Activated CD4-positive, alpha-beta memory T cell treated with anti-CD3 and anti-CD28 coated beads for 36 hours (primary cell): Measurements from ENCODE around the gene ABCC6. TPM values are rescaled to one million over a fixed set of nuclear protein-coding genes. Genes with fewer than 3 reads are reported as not detected.
"Not testable (repeated sequence)": the region's sequence is repeated elsewhere in the genome, so short reads cannot be mapped to it uniquely, and the experiment has no call there.

ENCODE experiments used
- CTCF ChIA-PET: fragments of 350-600 bp; sonication (Branson Sonifier 250); formaldehyde crosslinking; loops from one replicate; lab custom pipeline; 2021; ENCODE audit warnings: antibody characterized with exemption, inconsistent platforms; lab: Charles Lee
- POLR2A ChIA-PET: fragments of 350-600 bp; sonication (Branson Sonifier 250); formaldehyde crosslinking; loops from one replicate; lab custom pipeline; 2021; ENCODE audit warnings: antibody characterized with exemption; lab: Charles Lee
- DNase-seq: peaks from one replicate; pipeline ENCODE4 v3.0.0-alpha.2; 2020
- H3K27ac Mint-ChIP-seq: one replicate; pipeline ENCODE4 v1.8.0; 2021; ENCODE audit warnings: mixed read lengths
- H3K27me3 Mint-ChIP-seq: one replicate; pipeline ENCODE4 v1.8.0; 2021; ENCODE audit warnings: mixed read lengths
- H3K36me3 Mint-ChIP-seq: one replicate; pipeline ENCODE4 v1.8.0; 2021; ENCODE audit warnings: mixed read lengths
- H3K4me1 Mint-ChIP-seq: one replicate; pipeline ENCODE4 v1.8.0; 2021; ENCODE audit warnings: low read depth, mixed read lengths
- H3K4me3 Mint-ChIP-seq: one replicate; pipeline ENCODE4 v1.8.0; 2021; ENCODE audit warnings: mild to moderate bottlenecking, mixed read lengths
- H3K9me3 Mint-ChIP-seq: one replicate; pipeline ENCODE4 v1.8.0; 2021; ENCODE audit warnings: mixed read lengths
- intact Hi-C: fragments of 100-400 bp; cut with micrococcal nuclease; formaldehyde crosslinking; loops from one replicate; pipeline ENCODE4 v1.15.1; 2023
- total RNA-seq, 2 experiments: library from RNA; stranded (reverse); gene quantifications; one replicate each; pipeline ENCODE4 v1.2.3, GENCODE V29; 2021

ABCC6 gene
- total RNA-seq, 2 experiments from 2014 or later = not detected

DNA sequence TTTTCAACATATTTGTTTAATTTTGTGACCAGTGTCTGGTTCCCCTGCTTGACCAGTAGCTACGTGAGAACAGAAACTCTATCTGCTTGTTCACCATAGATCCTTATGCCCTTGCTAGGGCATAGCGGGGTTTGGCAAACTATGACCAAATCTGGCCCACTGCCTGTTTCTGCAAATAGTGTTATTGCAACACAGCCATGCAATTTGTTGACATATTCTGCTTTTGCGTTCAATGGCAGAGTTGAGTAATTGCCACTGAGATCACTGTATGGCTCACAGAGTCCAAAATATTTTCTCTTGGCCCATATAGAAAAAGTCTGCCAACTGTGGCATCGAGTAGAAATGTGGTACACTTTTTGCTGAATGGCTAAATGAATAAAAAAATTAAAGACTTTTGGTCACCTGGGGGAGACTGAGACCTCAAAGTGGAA is 9.4 kb downstream of the ABCC6 start:
- H3K27ac Mint-ChIP-seq, intact Hi-C loops, H3K27me3 Mint-ChIP-seq, H3K9me3 Mint-ChIP-seq, H3K4me3 Mint-ChIP-seq, H3K4me1 Mint-ChIP-seq, CTCF ChIA-PET, POLR2A ChIA-PET, DNase-seq, H3K36me3 Mint-ChIP-seq: not testable (repeated sequence)

DNA sequence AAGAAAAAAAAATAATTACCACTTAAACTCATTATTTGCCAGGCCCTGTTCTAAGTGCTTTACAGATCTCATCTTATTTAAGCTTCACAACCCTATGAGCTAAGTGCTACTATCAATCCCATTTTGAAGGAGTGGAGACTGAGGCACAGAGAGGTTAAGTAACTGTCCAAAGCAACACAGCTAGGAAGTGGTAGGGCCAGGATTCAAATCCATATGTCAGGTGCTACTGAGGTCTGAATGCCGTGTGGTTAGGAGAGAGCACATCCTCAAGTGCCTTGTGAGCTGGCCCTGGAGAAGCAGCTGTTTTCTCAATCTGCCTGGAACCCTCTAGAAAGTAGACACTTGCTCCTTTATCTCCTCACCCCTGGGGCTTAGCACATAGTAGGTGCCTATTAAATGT is 11.9 kb downstream of the ABCC6 start:
- H3K4me3 Mint-ChIP-seq, H3K27me3 Mint-ChIP-seq, H3K9me3 Mint-ChIP-seq, DNase-seq, H3K27ac Mint-ChIP-seq, CTCF ChIA-PET, intact Hi-C loops, POLR2A ChIA-PET, H3K36me3 Mint-ChIP-seq, H3K4me1 Mint-ChIP-seq: not testable (repeated sequence)

DNA sequence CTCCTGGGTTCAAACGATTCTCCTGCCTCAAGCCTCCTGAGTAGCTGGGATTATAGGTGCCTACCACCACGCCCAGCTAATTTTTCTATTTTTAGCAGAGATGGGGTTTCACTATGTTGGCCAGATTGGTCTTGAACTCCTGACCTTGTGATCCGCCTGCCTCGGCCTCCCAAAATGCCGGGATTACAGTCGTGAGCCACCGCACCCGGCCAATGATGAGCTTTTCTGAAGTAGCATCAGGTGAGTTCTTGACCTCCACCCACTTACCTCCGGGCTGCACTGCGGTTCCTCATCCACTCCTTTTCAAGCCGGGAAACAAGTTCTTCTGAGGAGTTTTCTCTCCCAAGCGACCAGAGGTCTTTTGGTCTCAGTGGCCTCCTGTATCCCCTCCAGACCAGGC is 14.8 kb downstream of the ABCC6 start:
- POLR2A ChIA-PET, DNase-seq, H3K4me1 Mint-ChIP-seq, H3K4me3 Mint-ChIP-seq, H3K9me3 Mint-ChIP-seq, intact Hi-C loops, H3K27me3 Mint-ChIP-seq, H3K36me3 Mint-ChIP-seq, CTCF ChIA-PET, H3K27ac Mint-ChIP-seq: not testable (repeated sequence)

DNA sequence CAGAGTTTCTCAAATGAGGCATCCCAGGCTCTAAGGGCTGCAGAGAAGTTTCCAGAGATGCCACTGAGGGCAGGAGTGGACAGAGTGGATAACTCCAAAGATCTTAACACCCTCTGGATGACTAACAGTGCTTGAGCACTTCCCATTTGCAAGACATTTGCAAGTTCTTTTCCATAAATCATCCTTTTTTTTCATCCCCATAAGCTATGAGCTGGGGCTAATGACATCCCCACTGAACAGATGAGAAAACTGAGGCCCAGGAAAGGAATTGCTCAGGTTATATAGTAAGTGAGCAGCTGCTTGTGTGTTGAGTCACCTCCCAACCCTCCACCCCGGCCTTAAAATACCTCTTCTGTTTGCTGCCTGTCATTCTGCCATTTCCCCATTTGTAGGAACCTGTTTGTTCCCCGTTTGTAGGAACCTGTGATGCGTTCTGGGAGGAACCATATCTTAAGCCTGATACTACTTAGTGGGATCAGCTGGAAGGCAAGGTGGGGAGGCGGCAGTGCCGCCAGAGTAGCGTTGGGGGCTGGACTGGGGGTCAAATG is 15.4 kb downstream of the ABCC6 start:
- CTCF ChIA-PET, POLR2A ChIA-PET, intact Hi-C loops, H3K27ac Mint-ChIP-seq, H3K27me3 Mint-ChIP-seq, H3K4me3 Mint-ChIP-seq, H3K9me3 Mint-ChIP-seq, H3K4me1 Mint-ChIP-seq, H3K36me3 Mint-ChIP-seq, DNase-seq: not testable (repeated sequence)

DNA sequence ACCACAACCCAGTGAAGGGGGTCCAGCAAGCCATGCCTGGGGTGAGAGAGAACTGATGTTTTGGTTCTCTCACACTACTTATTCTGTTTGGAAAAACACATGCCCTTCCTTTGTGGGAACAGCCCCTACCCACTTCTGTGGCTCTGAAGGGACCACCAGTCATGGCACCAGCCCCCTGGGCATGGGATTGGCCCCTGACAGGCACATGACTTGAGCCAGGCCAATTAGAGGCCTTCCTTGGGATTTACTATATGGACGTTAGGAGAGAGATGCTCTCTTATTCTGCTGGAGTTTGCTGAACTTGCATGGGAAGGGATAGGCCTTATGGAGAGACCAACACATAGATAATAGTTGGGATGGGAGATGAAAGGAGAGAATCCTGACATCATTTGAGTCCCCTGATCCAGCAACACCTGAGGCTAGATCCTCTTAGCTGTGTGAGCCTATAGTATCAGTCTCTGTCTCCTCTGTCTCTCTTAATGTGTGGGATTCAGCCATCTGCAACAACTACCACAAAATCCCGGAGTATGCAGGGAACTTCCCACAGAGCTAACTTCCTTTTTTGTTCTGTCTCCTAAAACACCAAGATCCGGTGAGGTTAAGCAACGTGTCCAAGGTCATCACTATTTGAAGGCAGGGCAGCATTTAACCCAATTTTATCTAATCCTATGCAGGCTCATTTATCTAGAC is 16.1 kb downstream of the ABCC6 start:
- CTCF ChIA-PET, H3K4me3 Mint-ChIP-seq, H3K9me3 Mint-ChIP-seq, POLR2A ChIA-PET, H3K27me3 Mint-ChIP-seq, H3K27ac Mint-ChIP-seq, H3K36me3 Mint-ChIP-seq, intact Hi-C loops, H3K4me1 Mint-ChIP-seq, DNase-seq: not testable (repeated sequence)

DNA sequence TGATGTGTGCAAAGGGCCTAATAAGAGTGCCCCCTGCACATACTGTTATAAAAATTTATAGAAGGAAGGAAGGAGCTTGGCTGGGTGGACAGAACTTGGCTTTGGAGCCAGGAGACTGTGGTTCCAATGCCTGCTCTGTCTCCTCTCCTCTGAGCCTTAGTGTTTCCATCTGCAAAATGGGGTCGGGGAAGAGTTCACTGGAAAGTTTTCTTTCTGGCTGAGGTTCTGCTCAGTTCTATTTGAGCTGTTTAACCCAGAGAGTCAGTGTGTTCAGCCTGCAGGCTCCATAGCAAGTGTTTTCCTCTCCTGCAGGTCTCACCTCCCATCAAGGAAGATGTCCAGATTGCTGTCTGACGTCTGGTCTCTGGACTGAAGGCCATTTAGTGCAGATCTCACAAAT is 17.4 kb downstream of the ABCC6 start:
- H3K27ac Mint-ChIP-seq, DNase-seq, CTCF ChIA-PET, H3K4me1 Mint-ChIP-seq, H3K36me3 Mint-ChIP-seq, POLR2A ChIA-PET, intact Hi-C loops, H3K27me3 Mint-ChIP-seq, H3K9me3 Mint-ChIP-seq, H3K4me3 Mint-ChIP-seq: not testable (repeated sequence)

DNA sequence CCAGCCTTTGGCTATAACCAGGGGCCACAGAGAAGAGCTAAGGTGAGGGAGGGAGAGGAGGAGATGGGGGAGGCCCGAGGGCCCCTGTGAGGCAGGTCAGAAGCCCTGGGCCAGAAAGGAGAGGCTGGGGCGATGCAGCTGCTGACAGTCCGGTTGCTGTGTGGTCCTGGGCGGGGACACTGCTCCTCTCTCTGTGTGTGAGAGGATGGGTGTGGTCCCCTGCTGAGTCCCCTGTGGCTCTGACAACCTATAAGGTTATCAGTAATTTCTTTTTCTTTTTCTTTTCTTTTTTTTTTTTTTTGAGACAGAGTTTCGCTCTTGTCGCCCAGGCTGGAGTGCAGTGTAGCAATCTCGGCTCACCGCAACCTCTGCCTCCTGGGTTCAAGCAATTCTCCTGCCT is 18.7 kb downstream of the ABCC6 start:
- H3K9me3 Mint-ChIP-seq, DNase-seq, H3K4me1 Mint-ChIP-seq, H3K36me3 Mint-ChIP-seq, H3K4me3 Mint-ChIP-seq, H3K27me3 Mint-ChIP-seq, POLR2A ChIA-PET, CTCF ChIA-PET, intact Hi-C loops, H3K27ac Mint-ChIP-seq: not testable (repeated sequence)

DNA sequence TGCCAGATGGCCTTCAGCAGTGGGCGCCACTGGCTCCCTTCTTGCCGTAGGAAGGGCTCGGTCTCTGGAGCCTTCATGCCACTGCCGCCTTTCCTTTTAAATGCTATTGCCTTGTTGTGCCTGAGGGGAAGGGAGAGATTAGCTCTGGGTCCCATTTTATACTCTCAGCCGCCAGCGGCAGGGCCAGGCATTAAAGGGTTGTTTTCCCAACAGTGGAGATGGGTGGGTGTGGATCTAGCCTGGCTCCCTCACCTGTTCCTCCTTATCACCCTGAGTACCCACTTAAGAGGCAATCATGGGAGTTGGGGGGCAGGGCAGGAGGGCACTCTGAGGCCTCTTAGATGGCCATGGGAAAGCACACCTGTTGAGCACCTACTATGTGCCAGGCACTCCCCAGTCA is 19.8 kb downstream of the ABCC6 start:
- H3K4me1 Mint-ChIP-seq = not testable (repeated sequence)

DNA sequence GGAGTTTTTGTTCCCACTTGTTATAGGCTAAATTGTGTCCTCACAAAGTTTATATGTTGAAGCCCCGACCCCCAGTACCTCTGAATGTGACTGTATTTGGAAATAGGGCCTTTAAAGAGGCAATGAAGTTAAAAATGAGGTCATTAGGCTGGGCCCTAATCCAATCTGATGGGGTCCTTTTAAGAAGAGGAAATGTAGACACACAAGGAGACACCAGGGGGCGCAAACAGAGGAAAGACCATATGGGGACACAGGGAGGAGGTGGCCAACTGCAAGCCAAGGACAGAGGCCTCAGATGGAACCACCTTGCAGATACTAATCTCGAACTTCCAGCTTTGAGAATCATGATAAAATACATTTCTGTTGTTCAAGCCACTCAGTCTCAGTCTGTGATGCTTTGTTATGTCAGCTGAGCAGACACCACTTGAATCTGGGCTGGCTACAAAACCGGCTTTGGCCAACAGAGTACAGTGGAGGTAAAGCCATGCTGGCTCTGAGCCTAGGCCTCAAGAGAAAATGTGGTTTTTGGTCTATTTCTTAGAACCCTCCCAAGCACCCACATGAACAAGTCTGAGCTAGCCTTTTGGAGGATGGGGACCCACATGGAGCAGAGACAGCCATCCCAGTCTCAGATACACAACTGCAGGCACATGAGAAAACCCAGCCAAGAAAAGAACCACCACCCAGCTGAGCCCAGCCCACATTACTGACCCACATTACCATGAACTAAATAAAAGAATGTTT is 20.7 kb downstream of the ABCC6 start:
- intact Hi-C loops, H3K4me1 Mint-ChIP-seq, H3K9me3 Mint-ChIP-seq, H3K36me3 Mint-ChIP-seq, CTCF ChIA-PET, POLR2A ChIA-PET, H3K27ac Mint-ChIP-seq, H3K4me3 Mint-ChIP-seq, H3K27me3 Mint-ChIP-seq: not testable (repeated sequence)
- DNase-seq = peak; percentile 65

More for the DNA sequence above, 19.8 kb downstream of the ABCC6 start:
- H3K27me3 Mint-ChIP-seq, DNase-seq, H3K9me3 Mint-ChIP-seq, POLR2A ChIA-PET, CTCF ChIA-PET, H3K27ac Mint-ChIP-seq, H3K36me3 Mint-ChIP-seq, H3K4me3 Mint-ChIP-seq, intact Hi-C loops: not testable (repeated sequence)

DNA sequence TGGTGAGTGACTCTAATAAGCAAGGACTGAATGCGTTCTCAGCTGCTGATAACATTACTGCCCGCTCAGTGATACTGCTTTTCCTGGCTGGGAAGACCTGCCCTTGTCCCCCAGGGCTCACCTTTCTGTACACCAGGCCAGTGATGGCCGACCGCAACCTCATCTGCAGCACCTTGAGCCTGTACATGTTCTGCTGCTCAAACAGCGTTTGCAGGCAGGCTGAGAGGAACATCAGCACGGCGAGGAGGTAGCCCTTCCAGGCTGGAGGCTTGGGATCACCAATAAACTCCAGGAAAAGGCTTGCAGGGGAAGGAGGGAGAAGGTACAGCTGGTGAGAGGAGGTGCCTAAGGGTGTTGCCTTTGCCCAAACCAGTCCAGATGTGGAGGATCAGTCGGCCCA is 21.4 kb downstream of the ABCC6 start:
- DNase-seq, POLR2A ChIA-PET, intact Hi-C loops, H3K27me3 Mint-ChIP-seq, H3K27ac Mint-ChIP-seq, CTCF ChIA-PET, H3K36me3 Mint-ChIP-seq, H3K4me3 Mint-ChIP-seq, H3K9me3 Mint-ChIP-seq, H3K4me1 Mint-ChIP-seq: not testable (repeated sequence)

DNA sequence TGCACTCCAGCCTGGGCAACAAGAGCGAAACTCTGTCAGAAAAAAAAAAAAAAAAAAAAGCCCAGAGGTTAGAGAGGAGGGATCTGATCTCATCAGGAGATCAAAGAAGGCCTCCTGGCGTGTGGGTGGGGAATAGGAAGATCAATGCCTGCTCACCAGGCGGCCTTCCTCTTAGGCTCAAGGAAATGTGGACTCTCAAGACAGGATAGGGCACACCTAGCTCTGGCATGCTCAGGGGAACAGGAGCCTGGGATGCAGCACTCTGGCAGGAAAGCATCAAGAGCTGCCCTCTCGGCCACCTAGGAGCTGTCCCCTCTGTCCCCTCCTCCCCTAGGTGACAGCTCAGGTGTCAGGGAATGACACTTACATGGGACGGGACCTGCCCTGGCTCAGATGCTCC is 22.9 kb downstream of the ABCC6 start:
- H3K27me3 Mint-ChIP-seq, H3K9me3 Mint-ChIP-seq, CTCF ChIA-PET, H3K4me1 Mint-ChIP-seq, POLR2A ChIA-PET, H3K27ac Mint-ChIP-seq, H3K36me3 Mint-ChIP-seq, DNase-seq, intact Hi-C loops, H3K4me3 Mint-ChIP-seq: not testable (repeated sequence)

DNA sequence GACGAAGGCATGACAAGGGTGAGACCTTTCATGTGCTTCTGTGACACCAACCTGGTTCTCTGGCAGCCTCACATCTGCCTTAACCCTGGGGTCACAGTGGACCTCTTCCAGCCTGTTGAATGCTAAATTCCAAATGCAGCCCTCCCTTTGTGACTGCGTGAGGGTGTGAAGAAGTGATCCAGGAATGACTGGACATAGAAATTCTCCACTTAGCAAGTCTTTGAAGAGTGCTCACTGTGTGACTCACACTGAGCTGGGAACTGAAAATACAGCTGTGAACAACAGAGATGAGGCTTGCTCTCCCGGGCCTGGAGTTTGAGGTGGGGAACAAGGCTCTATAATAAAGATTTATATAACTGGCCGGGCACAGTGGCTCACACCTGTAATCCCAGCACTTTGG is 23.9 kb downstream of the ABCC6 start:
- peak; percentile 35 for DNase-seq
- intact Hi-C loops, CTCF ChIA-PET, H3K4me1 Mint-ChIP-seq, H3K27ac Mint-ChIP-seq, H3K36me3 Mint-ChIP-seq, H3K9me3 Mint-ChIP-seq, POLR2A ChIA-PET, H3K4me3 Mint-ChIP-seq, H3K27me3 Mint-ChIP-seq: not testable (repeated sequence)

DNA sequence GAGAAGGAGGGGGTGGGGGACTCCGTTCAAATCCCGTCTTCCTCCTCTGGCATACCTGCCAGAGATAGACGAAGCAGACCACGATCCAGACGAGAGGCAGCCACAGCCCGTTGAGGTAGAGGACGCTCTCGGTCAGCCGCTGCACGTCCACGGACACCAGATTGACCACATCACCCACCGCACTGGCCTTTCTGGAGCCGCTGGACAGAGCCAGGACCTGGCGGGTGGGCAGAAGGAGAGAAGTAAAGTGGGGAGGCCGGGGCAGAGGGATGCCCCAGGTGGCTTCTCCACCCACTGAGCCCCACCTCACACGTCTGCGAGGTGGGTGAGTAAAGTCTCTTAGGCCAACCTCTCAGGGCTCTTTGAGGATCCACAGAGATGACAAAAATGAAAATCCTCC is 25.3 kb downstream of the ABCC6 start:
- POLR2A ChIA-PET = no interaction called here
- intact Hi-C loops = no loop called here
- CTCF ChIA-PET = no interaction called here

More for the DNA sequence above, 25.3 kb downstream of the ABCC6 start:
- peaks cover 9% of the 10 kb centered on the region for H3K4me1 Mint-ChIP-seq
- no peak overlapping the region for H3K27ac Mint-ChIP-seq
- no peaks in the 10 kb centered on the region for H3K27me3 Mint-ChIP-seq
- H3K9me3 Mint-ChIP-seq = no peaks in the 10 kb centered on the region
- no peak for DNase-seq
- no peaks in the 10 kb centered on the region for H3K36me3 Mint-ChIP-seq
- H3K4me3 Mint-ChIP-seq = no peak overlapping the region
